DMS 273 (cell line): Measurements from ENCODE around the gene CHST10.
A peak's percentile ranks its signal among the peaks of the same experiment; 100 is the strongest.

ENCODE experiments used
- DNase-seq: peaks from one replicate; lab custom pipeline; 2025; ENCODE audit not compliant: unreplicated experiment; lab: John Stamatoyannopoulos, UW

The CHST10 gene

GRCh38 chr2:100416935-100417710 lies at the start of gene CHST10:
Gene CHST10, minus strand, starts transcription at chr2:100417668. Its CDS starts 10,993 bp downstream, at chr2:100406675.
- DNase-seq: peak; percentile 90

- DNase-seq: no peak
Measured at GRCh38 chr2:100460904-100461530, 43.5 kb upstream of the CHST10 start.

- DNase-seq: peak; percentile 44
Measured at GRCh38 chr2:100456357-100456756, 38.9 kb upstream of the CHST10 start.

GRCh38 chr2:100453853-100454252 lies 36.4 kb upstream of the CHST10 start:
- no peak for DNase-seq

GRCh38 chr2:100451734-100452133 lies 34.3 kb upstream of the CHST10 start:
- DNase-seq: no peak

- DNase-seq: no peak
Measured at GRCh38 chr2:100451092-100451491, 33.6 kb upstream of the CHST10 start.

- DNase-seq: no peak
Measured at GRCh38 chr2:100446696-100447095, 29.2 kb upstream of the CHST10 start.

- DNase-seq: no peak
Measured at GRCh38 chr2:100437751-100438150, 20.3 kb upstream of the CHST10 start.

GRCh38 chr2:100429726-100430125 lies 12.3 kb upstream of the CHST10 start:
- no peak for DNase-seq

GRCh38 chr2:100427627-100428258 lies 10.3 kb upstream of the CHST10 start:
- DNase-seq: peak; percentile 76

- DNase-seq: no peak
Measured at GRCh38 chr2:100427111-100427510, 9.6 kb upstream of the CHST10 start.

- no peak for DNase-seq
Measured at GRCh38 chr2:100426384-100426720, 8.9 kb upstream of the CHST10 start.

- no peak for DNase-seq
Measured at GRCh38 chr2:100425573-100426383, 8.3 kb upstream of the CHST10 start.

GRCh38 chr2:100425107-100425506 lies 7.6 kb upstream of the CHST10 start:
- DNase-seq: no peak

- DNase-seq: no peak
Measured at GRCh38 chr2:100424277-100424875, 6.9 kb upstream of the CHST10 start.

GRCh38 chr2:100423631-100424030 lies 6.2 kb upstream of the CHST10 start:
- no peak for DNase-seq

GRCh38 chr2:100422320-100423055 lies 5.0 kb upstream of the CHST10 start:
- DNase-seq: peak; percentile 64

- DNase-seq: no peak
Measured at GRCh38 chr2:100419915-100420314, 2.4 kb upstream of the CHST10 start.

- no peak for DNase-seq
Measured at GRCh38 chr2:100418406-100418962, 1.0 kb upstream of the CHST10 start.

- DNase-seq: no peak
Measured at GRCh38 chr2:100417711-100418124, 250 bp upstream of the CHST10 start.
